ENCODE results near the gene ITGBL1.

ITGBL1 gene

DNA sequence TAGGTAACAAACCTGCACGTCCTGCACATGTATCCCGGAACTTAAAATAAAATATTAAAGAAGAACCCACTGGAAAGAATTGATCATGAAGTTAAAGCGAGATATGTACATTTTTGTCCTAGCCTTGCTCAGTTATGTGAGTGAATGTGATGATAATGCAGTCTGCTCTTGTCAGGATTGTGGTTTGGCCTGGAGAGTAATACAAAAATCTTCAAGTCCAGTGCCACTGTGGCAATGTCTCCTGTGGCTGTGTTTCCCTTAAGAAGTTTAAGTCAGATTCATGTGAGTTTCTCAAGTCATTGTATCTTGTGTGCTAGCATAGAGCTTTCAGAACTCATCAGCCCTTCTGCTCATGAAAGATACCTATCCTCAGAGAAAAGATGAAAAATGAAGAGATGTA, 18.0 kb upstream of the ITGBL1 start:
- Histone ChIP-seq H3K4me3 (ENCODE audit: low read length) (no peak overlapping the region), H3K4me1 (ENCODE audit: low read length) (no peaks in the 10 kb centered on the region), H3K9me3 (replicated peaks; ENCODE audit: insufficient read depth, low read length) (no peaks in the 10 kb centered on the region; the same call in 1 of the 2 replicates), H3K36me3 (replicated peaks; ENCODE audit: insufficient read depth, low read length) (no peaks in the 10 kb centered on the region), H4K20me1 (ENCODE audit: insufficient read depth, low read length) (no peaks in the 10 kb centered on the region), H3K4me2 (ENCODE audit: low read depth, low read length) (no peak overlapping the region), H2AFZ (ENCODE audit: low read length) (no peak overlapping the region), H3K79me2 (ENCODE audit: low read length) (no peaks in the 10 kb centered on the region), H3K9me2 (replicated peaks; ENCODE audit: insufficient read depth, low read length) (no peaks in the 10 kb centered on the region), H3K9ac (ENCODE audit: low read length) (no peak overlapping the region), H3K27me3 (replicated peaks; ENCODE audit: insufficient read depth, low read length) (no peaks in the 10 kb centered on the region), H3F3A (ENCODE audit: insufficient read depth, low read length) (no peaks in the 10 kb centered on the region), H3K27ac (ENCODE audit: low read length) (no peak overlapping the region)
- DNase-seq: no peak
- no peak for TF ChIP-seq EZH2 (optimal IDR thresholded peaks at IDR 0.05; ENCODE audit: low read depth, low read length)
- no peak for TF ChIP-seq EZH2phosphoT487 (IDR thresholded peaks at IDR 0.05; ENCODE audit: low read length)
- TF ChIP-seq, protein P1, sequence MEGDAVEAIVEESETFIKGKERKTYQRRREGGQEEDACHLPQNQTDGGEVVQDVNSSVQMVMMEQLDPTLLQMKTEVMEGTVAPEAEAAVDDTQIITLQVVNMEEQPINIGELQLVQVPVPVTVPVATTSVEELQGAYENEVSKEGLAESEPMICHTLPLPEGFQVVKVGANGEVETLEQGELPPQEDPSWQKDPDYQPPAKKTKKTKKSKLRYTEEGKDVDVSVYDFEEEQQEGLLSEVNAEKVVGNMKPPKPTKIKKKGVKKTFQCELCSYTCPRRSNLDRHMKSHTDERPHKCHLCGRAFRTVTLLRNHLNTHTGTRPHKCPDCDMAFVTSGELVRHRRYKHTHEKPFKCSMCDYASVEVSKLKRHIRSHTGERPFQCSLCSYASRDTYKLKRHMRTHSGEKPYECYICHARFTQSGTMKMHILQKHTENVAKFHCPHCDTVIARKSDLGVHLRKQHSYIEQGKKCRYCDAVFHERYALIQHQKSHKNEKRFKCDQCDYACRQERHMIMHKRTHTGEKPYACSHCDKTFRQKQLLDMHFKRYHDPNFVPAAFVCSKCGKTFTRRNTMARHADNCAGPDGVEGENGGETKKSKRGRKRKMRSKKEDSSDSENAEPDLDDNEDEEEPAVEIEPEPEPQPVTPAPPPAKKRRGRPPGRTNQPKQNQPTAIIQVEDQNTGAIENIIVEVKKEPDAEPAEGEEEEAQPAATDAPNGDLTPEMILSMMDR (IDR thresholded peaks at IDR 0.05; ENCODE audit: low read length): no peak

DNA sequence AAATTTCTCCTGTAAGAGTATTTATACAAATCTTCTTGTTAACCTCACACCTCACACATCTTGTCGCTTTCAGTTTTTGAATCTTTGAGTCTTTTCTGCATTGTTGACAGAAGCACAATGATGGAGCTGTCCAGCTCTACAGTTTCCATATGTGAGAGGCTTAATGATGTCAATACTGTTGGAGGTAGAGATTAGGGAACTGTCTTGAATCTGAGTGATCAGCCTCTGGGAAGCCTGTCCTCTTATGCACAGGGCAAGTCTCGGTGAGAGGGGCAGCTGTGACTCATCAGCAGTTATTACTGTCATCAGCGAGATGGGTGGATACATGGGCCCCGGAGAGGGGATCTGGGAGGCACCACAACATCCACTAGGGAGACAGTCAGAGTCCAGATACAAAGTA, 4.6 kb upstream of the ITGBL1 start:
- Histone ChIP-seq H3K4me2 (ENCODE audit: low read depth, low read length) (no peak overlapping the region), H3K9me2 (replicated peaks; ENCODE audit: insufficient read depth, low read length) (no peaks in the 10 kb centered on the region), H3K9me3 (replicated peaks; ENCODE audit: insufficient read depth, low read length) (no peaks in the 10 kb centered on the region), H3K4me1 (ENCODE audit: low read length) (no peaks in the 10 kb centered on the region), H3K36me3 (replicated peaks; ENCODE audit: insufficient read depth, low read length) (no peaks in the 10 kb centered on the region), H3K79me2 (ENCODE audit: low read length) (no peaks in the 10 kb centered on the region), H3K27ac (ENCODE audit: low read length) (no peak overlapping the region), H2AFZ (ENCODE audit: low read length) (no peak overlapping the region), H3K27me3 (replicated peaks; ENCODE audit: insufficient read depth, low read length) (no peaks in the 10 kb centered on the region), H3K9ac (ENCODE audit: low read length) (no peak overlapping the region), H3K4me3 (ENCODE audit: low read length) (no peak overlapping the region), H3F3A (ENCODE audit: insufficient read depth, low read length) (no peaks in the 10 kb centered on the region), H4K20me1 (ENCODE audit: insufficient read depth, low read length) (no peaks in the 10 kb centered on the region)
- no peak for DNase-seq
- TF ChIP-seq EZH2phosphoT487 (IDR thresholded peaks at IDR 0.05; ENCODE audit: low read length): no peak
- TF ChIP-seq EZH2 (optimal IDR thresholded peaks at IDR 0.05; ENCODE audit: low read depth, low read length): no peak
- TF ChIP-seq, protein P1 (IDR thresholded peaks at IDR 0.05; ENCODE audit: low read length): no peak

- H3K4me2 ChIP-seq (ENCODE audit: low read depth, low read length): no peak overlapping the region
Measured at GRCh38 chr13:101449790-101450748, 2.4 kb upstream of the ITGBL1 start.

More at GRCh38 chr13:101449790-101450748, 2.4 kb upstream of the ITGBL1 start:
- no peak for DNase-seq
- Histone ChIP-seq H3K9me2 (replicated peaks; ENCODE audit: insufficient read depth, low read length) (no peaks in the 10 kb centered on the region), H3K27me3 (replicated peaks; ENCODE audit: insufficient read depth, low read length) (no peaks in the 10 kb centered on the region), H3K9ac (ENCODE audit: low read length) (no peak overlapping the region), H3F3A (ENCODE audit: insufficient read depth, low read length) (peaks cover 3% of the 10 kb centered on the region; the same call in 1 of the 2 replicates), H2AFZ (ENCODE audit: low read length) (no peak overlapping the region), H3K4me1 (ENCODE audit: low read length) (no peaks in the 10 kb centered on the region), H3K9me3 (replicated peaks; ENCODE audit: insufficient read depth, low read length) (no peaks in the 10 kb centered on the region), H3K27ac (ENCODE audit: low read length) (no peak overlapping the region), H3K79me2 (ENCODE audit: low read length) (no peaks in the 10 kb centered on the region), H3K4me3 (ENCODE audit: low read length) (no peak overlapping the region), H4K20me1 (ENCODE audit: insufficient read depth, low read length) (no peaks in the 10 kb centered on the region), H3K36me3 (replicated peaks; ENCODE audit: insufficient read depth, low read length) (no peaks in the 10 kb centered on the region)
- TF ChIP-seq EZH2phosphoT487 (IDR thresholded peaks at IDR 0.05; ENCODE audit: low read length) (no peak), EZH2 (optimal IDR thresholded peaks at IDR 0.05; ENCODE audit: low read depth, low read length) (no peak)
- TF ChIP-seq, protein P1 (IDR thresholded peaks at IDR 0.05; ENCODE audit: low read length): no peak

Data from MM.1S (cell line).